HG02759 (cell line): ENCODE data around the gene ASXL3.

Experiments
- ATAC-seq: cut with Tn5 transposase; IDR thresholded peaks from one replicate; pipeline ENCODE4 v1.9.1; 2021; ENCODE audit warnings: mild to moderate bottlenecking, moderate library complexity; ENCODE audit not compliant: unreplicated experiment

Gene ASXL3

GRCh38 chr18:33656889-33657448, 79.0 kb downstream of the ASXL3 start:
- ATAC-seq = no peak

DNA sequence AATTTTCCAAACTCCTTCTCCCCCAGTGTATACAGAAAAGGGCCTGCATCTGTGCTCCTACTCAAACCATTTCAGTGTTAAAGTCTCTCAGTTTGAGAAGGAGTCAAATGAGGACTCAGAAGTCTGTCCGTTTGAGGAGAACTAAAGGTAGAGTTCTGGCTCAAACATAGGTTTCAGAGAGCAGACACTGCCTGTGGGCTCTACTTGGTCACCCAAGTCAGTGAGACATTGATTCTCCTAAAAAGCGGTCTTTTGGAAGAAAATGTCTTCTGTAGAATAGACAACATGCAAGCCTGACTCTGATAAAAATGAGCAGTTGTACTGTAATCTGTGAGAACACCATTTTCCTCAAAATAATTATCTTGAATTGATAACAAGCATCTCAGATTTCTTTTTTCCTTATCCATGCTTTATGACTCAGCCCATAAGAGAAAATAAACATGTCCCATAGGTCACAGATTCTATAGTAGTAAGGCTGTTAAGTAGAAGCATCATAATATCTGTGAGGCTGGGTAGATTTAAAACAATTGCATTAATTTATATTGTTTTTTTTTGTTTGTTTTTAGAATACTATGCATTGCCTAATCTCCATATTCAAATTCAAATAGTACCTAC, 82.8 kb downstream of the ASXL3 start:
- ATAC-seq = no peak

DNA sequence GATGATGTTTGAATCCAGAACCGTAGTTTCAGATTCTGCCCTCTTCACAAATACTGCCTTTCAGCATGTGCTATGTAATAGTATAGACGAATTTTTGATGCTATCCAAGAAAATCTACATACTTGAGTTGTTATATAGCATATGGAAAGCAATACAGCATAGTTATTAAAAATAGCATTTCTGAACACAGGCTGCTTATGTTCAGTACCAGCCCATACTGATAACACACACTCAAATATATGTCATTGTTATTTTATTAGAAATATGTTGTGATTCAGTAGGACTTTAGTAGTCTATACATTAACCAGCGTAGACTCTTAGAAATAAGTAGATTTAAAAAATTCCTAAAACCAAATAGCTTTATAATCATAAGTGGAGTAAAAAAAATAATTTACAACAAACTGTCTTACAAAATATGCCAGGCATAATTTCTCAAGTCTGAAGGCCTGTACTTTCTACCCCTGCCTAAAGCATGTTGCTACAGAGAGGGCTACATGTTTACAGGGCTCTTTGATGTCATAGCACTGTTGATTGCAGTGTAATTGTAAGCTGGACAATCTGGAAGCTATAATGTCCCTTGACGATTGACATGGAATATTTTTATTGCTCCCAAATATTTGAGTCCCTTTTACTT, 86.3 kb downstream of the ASXL3 start:
- ATAC-seq = no peak

DNA sequence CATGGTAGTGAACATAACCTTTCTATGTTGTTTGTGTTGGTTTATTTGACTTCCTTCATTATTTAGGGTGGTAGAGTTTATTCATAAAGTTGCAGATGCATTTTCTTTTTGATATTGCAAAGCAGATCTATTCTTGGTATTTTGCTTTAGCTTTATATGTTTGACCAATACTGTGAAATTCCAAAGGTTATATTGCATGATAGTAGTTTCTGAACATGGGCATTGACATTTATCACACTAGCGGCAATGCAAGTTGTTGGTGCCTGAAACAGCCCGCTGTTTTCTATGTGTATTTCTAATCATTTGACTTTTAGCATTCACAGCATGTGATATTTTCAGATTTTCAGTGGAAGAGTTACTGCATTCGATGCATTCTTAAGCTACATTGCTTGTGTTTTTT, 87.2 kb downstream of the ASXL3 start:
- no peak for ATAC-seq

DNA sequence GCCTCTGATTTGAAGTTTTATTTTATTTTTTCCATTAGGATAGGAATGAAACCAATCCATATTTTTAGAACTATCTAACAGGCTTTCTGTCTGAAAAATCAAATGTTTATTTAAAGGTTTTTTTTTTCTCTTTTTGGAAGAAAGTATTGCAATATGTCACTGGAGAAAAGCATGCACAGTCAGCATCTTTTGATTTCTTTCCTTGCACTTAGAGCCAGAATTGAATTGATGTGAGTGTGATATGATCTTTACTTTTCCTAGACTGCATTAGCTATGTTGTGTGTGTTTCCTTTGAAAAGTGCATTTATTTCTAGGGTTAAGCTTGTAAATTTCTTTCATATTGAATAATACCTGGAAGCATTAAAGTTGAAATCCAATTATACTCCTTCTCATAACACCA, 87.6 kb downstream of the ASXL3 start:
- no peak for ATAC-seq

GRCh38 chr18:33666915-33667314, 88.9 kb downstream of the ASXL3 start:
- no peak for ATAC-seq

- ATAC-seq = no peak
Measured at GRCh38 chr18:33669589-33669988, 91.6 kb downstream of the ASXL3 start.

DNA sequence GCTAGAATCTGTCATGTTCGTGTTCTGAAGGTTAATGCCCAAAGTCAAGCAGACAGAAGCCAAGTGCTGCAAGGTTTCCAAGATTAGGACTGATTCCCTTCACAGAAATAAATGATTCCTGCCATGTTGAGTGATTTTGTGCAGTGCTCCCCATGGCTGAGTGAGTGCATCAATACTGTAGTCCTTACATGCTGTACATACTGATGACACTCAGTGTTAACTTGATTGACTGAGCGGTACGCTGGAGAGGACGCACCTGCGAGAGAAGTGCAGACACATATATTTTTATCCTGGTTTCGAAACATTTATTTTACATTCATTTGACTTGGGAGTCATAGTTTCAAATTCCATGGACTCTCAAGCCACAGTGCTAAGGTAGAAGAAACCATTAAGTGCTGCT, 92.0 kb downstream of the ASXL3 start:
- no peak for ATAC-seq

DNA sequence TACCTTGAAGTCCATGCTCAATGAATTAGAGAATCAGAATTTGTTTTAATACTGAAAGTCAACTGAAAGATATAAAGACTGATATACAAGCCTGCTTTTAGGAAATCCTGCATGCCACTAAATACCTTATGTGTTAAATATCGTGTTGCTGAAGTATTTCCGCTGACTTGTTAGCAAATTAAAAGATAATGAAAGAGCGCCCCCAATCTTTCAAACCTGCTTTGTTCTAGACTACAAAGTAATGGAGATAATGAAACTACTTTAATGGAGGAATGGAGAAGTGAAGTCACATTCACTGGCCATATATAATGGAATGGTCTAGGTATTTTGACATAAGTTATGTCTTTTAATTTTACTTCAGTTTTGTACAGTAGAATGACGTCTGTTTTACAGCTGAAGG, 95.7 kb downstream of the ASXL3 start:
- ATAC-seq = no peak

- ATAC-seq = no peak
Measured at GRCh38 chr18:33676593-33676992, 98.6 kb downstream of the ASXL3 start.

DNA sequence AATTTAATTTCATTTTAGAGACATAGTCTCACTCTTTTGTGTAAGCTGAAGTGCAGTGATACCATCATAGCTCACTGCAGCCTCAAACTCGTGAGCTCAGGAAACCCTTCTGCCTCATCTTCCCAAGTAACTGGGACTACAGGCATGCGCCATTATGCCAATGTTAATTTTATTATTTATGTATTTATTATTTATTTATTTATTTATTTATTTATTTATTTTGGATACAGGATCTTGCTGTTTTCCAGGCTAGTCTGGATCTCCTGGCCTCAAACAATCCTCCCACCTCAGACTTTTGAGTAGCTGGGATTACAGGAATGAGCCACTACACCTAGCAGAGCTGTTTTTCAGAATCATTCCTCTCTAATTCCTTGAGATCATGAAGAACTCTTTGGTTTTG, 99.9 kb downstream of the ASXL3 start:
- no peak for ATAC-seq

GRCh38 chr18:33682436-33682835, 104.4 kb downstream of the ASXL3 start:
- ATAC-seq = no peak

GRCh38 chr18:33694593-33694992, 116.6 kb downstream of the ASXL3 start:
- ATAC-seq = no peak

- no peak for ATAC-seq
Measured at GRCh38 chr18:33696332-33697162, 118.5 kb downstream of the ASXL3 start.

DNA sequence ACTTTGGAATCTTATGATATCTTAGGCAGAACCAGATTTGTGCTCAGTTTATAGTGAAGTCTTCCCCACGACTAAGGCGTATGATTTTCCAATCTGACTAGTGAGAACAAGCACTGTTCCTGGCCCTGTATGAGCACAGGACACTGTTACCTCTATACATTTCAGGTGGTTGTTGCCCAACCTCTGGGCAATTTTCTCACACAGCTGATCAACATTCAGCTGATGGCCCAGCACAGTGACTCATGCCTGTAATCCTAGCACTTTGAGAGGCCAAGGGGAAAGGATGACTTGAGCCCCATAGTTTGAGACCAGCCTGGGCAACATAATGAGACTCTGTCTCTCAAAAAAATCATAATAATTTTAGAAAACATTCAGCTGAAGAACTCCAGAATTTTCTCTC, 119.5 kb downstream of the ASXL3 start:
- no peak for ATAC-seq

DNA sequence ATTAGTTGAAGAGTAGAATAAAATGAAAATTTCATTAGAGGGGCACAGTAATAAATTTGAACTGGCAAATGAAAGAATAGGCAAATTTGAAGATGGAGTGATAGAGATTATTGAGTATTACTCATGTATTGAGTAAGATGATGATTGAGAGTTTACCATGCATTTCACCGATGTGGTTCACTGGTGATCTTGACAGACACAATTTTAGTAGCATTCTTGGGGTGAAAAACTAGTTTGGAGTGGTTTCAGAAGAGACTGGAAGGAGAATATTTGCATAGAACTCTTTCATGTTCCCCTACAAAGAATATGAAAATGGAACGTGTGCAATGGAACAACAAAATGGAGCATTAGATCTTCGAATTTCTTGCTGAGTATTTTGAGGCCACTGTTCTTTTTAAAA, 121.4 kb downstream of the ASXL3 start:
- no peak for ATAC-seq

DNA sequence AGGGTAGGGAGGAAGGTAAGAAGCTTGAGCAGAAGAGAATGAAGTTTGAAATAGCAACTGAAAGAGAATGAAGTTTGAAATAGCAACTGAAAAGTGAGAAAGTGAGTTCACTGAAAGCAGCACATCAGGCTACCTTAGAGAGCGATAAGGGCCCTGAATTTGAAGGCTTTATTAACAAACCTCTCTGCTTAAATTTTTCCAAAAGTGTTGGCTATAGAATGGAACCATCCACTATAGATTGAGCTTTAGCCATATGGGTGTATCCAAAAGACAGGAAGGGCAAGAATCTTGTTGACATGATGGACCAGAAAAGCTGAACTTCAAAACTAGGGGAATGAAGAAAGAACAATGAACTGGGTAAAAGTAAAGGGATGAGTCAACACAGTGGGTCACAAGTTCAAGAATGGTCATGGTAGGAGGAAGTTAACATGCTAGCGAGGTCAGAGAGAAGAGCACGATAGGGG, 122.5 kb downstream of the ASXL3 start:
- ATAC-seq = peak; percentile 78

GRCh38 chr18:33702625-33703024, 124.6 kb downstream of the ASXL3 start:
- ATAC-seq = no peak

GRCh38 chr18:33706391-33706790, 128.4 kb downstream of the ASXL3 start:
- no peak for ATAC-seq

DNA sequence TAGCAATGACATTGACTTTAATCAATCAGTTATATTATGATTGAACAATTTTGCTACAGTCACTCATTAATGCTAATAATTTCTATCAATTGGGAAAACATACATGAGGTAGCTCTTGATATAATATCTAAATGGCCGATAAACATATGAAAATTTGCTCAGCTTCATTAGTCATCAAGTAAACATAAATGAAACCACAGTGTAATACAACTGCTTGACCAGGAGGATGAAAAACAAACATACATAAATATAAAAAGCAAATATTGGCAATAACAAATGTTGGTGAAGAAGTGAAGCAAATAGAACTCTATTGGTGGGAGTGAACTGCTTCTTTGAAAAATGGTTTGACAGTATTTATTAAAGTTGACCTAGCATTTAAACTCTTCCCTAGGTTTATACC, 130.9 kb downstream of the ASXL3 start:
- ATAC-seq = no peak

GRCh38 chr18:33710269-33710668, 132.2 kb downstream of the ASXL3 start:
- ATAC-seq = no peak

DNA sequence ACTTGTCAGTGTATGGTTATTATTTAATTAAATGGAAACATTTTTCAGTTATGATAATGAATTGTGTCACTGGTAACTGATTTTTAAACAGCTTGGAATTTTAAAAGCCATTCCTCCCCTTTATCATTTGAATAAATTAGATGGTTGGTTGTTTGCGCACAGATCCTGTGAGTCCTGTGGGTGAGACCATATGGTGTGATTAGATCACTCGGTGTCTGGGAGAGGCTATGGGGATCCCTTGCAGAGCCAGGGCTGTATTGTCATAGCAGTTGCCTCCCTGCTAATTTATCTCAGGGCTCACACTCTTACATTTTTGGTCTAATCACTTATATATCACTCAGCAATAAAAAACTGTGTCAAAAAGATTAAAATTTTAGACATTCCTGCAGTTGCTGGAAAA, 133.5 kb downstream of the ASXL3 start:
- ATAC-seq = no peak
